Hematopoietic multipotent progenitor cell treated with erythropoietin and hydrocortisone succinate and interleukin-3 and kit ligand, for 8 days (in vitro differentiated cells): ENCODE data around the gene AQP7.
A peak's percentile ranks its signal among the peaks of the same experiment; 100 is the strongest.
"Not testable (repeated sequence)": the region's sequence is repeated elsewhere in the genome, so short reads cannot be mapped to it uniquely, and the experiment has no call there.

Source experiments
- DNase-seq: peaks from one replicate; pipeline ENCODE4 v3.0.0-alpha.2; 2015

The AQP7 gene

DNA sequence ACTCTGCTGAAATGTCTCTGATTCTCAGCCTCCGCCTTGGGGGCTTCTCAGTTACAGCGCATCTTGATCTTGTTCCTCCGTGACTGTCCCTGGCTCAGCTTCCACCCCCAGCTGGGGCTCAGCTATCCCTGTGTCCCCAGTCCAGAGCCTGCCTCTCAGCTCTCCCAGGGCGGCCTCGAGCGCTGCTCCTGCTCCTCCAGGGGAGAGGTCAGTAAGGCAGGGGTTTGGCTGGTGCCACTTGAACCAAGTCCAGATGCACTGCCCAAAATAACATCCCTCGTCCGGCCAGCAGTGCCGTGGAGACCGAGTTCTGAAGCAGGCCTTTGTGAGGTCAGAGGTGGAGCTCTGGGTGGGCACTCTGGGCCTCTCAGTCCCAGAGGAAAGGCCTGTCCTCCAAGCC lies at the start of gene AQP7:
AQP7 (minus strand) TSS at position 198 of the 400 bp plus-strand sequence. CDS start 1,306 bp downstream, outside the sequence.
- DNase-seq = not testable (repeated sequence)

DNA sequence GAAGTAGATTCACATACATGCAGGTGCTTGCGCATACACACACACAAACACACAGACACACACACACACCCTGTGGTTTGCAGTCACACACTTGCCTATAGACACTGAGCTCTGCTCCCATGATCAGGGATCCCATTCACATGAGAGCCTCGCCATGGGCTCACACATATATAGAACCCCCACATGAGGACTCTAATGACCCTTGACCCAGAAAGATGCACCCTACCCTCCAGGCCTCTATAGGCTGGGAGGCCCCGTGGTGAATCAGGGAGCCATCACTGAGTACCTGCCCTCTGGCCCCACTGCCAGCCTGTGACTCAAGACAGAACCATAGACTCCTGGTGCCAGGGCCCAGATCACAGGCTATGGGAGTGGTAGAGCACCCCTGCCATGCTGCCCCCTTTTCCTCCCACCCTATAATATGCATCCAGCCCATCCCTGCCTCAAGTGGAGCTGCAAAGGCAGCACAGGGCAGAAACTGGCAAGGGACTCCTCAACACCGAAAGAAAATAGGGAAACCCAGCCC lies 48.3 kb upstream of the AQP7 start:
- no peak for DNase-seq

DNA sequence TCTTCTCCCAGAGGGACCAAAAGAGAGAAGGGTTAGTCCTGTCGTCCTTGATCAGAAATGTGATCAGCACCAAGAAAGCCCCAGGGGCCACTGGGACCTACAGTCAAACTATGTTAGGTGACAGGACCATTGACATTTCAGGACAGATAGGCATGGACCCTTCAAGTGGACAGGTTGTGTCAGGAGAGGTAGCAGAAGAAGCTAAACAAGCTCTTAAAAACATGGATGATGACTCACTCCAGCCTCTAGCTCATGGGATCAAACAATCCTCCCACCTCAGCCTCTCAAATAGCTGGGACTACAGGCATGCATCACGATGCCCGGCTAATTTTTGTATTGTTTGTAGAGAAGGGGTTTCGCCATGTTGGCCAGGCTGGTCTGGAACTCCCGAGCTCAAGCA lies 47.3 kb upstream of the AQP7 start:
- no peak for DNase-seq

DNA sequence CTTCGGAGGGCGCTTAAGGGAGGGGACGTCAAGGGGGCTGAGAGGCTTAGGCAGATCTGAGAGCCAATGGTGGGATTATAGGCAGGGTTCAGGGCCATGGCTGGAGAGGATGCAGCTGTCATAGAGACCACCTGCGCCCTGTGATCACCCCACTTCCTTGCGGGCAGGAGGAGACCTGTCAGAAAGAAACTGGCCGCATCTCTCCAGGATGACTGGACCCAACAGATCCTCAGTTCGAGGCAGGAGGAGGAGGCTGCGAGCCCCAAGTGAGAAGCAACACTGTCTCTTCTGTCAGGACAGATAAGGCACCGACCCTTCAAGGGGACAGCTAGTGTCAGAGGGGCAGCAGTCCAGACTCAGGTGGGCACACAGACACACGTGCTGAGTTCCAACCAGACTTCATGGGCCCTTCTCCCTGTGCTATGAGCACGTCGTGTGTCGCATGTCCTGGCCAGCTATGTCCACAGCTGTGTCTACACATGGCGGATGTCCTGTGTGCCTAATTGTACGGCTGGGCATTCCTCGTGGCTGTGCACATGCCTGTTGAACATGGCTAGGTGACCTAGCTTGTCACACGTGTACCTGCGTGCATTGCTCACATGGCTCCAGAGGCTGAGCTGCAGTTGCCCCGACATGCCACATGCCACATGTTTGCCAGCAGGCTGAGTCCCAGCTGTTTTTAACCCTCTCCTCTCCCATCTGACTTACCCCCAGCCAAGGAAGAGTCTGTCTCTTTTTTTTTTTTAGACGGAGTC lies 45.6 kb upstream of the AQP7 start:
- DNase-seq = no peak

DNA sequence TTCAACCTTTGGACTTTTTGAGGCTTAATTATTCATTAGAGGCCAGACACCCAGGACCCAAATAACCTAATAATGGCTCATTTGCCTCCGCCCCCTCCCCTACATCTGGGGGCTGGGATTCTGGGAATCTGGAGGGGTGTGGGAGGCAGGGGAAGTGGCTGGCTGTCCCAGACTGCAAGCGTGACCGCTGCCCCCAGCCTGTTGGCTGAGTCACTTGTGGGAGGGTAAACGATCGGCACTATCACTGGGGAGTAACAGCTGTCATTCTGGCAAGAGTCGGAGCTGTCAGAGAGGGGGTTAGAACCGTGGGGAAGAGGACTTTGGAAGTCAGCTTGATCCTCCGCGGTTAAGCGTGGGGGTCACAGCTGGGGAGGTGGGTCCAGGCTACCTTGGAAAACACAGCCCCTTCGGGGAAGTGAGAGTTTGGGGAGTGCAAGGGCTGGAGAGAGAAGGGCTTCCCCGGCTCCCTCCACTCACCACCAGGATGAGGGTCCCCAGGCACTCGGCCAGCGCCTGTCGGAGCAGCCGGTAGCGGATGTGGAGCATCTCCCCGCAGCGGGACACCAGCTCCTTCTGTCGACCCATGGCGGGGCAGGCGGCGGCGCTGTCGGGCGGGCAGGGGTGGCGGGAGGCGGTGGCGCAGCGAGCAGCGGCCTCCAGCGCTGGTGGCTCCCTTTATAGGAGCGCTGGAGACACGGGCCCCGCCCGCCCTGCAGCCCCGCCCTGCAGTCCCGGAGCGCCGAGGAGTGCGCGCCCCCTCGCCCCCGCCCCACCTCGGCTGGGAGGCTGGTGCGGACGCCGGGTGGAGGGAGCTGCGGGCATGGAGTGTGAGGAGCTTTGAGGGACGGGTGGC lies 44.8 kb upstream of the AQP7 start, which contains the start of gene AQP3:
AQP3 (minus strand) TSS at position 648 of the 853 bp plus-strand sequence; CDS start at position 585, 63 bp downstream.
- DNase-seq = peak; percentile 86

DNA sequence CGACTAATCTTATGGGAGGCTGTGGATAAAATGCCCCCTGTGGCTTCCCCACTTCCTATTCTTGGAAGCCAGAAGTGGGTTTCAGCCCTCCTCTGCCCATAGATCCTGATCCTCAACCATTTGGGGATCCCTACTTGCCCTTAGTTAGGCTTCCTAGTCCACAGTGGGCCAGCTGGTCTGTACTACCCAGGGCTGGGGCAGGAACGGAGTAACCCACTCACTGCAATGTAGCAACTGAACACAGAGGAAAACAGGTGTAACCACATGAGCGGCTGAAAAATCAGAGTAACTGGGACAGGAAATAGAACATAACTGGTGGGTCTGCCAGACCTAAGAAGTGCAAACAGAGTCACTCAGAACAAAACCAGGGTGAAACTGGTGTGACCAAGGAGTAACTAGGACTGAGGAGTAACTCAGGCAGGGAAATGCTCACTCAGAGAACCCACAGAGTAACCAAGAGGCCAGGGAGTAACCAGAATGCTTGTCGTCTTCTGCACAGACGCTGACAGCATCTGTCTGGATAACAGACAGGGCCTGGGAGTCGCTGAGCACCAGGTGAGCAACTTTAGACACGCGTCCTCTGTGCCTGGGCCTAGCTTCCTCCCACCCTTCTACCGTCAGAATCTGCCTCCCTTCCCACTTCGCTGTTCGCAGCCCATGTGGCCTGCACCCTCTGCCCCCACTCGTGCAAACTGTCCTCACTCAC lies 44.0 kb upstream of the AQP7 start:
- DNase-seq = peak; percentile 48

DNA sequence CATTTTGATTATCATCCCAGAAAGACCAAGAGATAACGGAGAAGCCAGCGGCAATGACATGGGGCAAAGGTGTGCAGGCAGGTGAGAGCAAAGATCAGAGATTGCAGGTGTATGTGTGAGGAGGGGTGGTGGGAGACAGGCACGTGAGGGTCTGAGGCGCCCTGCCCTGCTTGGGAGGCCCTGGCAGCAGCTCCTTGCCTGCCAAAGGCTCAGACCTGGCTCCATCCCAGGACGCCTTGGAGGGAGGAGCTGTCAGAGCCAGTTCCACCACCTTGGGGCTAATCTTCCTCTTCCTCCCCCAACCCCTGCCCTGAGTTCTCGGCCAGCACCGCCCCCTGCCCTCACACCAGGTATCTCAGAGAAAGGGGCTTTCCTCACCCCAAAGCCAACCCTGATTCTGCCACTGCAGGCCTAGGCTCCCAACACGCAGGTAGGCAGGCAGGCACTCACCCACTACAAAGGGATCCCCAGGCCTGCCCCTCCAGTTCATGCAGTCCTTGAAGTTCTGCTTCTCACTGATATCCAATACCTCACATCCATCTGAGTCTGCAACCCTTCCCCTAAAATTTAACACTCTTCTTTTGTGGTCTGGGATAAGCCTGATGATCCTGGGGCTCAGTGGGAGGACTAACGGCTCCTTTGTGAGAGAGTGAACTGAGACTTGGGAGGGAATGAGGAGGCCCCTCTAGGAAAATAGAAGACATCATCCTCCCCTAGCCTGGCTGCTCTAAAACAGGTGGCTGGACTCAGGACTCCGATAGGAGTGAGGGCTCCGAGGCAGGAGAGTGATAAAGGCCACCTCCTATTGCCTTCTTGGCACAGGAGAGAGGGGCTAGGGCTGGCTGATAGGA lies 43.2 kb upstream of the AQP7 start:
- DNase-seq = peak; percentile 84

DNA sequence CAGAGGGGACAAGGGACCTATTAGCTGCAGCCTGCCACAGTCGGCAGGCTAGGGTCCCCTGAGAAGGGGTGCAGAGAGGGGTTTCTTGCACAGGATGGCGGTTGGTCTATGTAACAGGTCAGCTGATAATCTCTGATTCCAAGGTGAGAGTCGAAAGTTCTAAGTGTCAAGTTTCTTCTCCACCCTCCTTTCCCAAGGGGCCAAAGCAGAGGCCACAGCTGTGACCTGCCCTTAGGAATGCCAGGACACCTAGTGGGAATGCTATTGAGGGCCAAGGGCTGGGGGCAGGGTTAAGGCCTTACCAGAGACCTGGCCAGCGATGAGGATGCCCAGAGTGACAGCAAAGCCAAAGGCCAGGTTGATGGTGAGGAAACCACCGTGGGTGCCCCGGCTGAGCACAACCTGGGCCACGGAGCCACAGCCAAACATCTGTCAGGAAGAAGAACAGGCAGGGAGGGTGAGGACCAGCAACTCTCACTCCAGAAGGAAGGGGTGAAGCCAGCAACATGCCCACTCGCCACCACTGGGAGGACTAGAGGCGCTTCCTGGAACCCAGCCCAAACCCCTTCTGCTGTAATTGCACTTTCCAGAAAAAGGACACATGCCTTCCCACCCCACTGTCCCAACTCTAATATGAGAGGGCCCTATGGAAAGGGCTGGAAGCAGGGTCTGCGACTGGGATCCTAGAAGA lies 41.2 kb upstream of the AQP7 start:
- peak; percentile 16 for DNase-seq

DNA sequence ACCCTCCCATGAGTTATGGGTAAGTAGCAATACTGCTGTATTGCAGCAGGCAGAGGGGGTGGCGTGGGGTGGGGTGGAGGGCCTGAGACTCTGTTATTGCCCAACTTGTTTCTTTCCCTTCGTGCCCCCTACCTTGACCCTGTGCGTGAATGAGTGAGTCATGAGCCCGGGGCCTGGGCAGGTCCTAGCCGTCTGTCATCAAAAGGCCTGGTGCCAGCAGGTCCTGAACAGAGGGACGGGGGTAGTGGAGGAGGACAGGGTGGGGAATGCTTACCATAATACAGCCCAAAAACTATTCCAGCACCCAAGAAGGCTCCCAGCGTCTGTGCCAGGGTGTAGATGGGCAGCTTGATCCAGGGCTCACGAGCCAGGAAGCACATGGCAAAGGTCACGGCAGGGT lies 40.7 kb upstream of the AQP7 start:
- DNase-seq = no peak

DNA sequence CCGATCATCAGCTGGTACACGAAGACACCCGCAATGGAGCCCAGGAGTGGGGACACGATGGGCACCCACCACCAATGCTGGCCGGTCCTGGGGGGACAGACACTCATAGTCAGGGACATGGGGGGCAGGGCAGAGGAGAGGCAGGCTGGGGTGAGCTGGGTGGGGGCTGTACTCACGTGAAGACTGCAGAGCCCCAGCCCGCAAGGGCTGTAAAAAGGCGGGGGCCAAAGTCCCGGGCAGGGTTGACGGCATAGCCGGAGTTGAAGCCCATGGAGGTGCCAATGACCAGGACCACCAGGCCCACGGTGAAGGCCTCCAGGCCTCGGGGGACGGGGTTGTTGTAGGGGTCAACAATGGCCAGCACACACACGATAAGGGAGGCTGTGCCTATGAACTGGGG lies 39.8 kb upstream of the AQP7 start:
- DNase-seq = no peak

DNA sequence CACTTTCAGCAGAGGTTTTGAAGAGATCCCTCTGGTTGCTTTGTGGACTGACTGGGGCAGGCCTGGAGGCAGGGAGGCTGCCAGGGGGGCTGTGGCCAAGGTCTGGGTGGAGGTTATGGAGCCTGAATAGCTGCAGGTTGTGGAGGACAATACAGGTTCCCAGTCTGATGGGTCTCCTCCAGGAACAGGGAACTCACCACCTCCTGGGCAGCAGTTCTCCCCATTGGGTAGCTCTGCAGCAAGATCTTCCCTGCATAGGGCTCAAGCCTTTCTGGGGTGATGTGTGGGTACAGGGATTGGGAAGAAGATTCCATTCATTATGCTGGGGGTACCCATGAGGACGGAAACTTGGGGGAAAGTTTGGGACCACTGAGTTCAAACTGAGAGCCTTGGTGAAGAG lies 38.2 kb upstream of the AQP7 start:
- DNase-seq = no peak

DNA sequence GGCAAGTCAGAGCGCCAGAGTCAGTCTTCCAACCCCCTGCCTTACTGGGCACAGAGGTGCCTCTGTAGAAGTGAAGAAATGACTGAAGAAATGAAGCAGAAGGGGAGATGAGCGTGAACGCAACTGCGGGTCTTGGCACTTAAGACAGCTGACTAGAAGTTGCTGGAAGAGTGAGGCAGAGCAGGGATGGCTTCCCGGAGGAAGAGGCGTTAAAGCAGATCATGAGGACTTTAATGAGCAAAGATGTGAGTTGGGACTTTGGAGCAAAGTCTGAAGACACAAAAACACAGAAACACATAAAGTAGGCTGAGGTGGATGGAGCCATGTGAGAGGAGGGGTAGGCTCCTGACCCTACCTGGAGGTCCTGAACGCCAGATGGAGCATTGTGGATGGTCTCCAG lies 37.8 kb upstream of the AQP7 start:
- no peak for DNase-seq

DNA sequence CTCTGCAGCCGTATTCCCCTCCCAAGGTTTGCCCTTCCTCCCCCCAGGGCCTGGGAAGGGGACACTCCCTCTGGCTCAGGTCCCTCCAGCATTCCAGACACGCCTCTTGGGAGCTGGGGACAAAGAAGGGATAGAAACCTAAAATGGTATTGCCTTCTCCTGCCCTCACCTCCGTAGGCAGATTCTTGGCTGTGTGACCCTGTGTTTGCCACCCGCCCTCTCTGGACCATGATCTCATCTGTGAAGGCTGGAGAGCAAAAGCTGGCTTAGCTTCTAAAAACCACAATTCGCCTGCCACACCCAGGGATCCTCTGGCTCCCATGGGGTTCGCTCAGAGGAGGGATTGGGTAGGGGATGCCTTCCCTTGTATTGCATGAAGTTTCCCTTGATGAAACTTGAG lies 37.4 kb upstream of the AQP7 start:
- no peak for DNase-seq

DNA sequence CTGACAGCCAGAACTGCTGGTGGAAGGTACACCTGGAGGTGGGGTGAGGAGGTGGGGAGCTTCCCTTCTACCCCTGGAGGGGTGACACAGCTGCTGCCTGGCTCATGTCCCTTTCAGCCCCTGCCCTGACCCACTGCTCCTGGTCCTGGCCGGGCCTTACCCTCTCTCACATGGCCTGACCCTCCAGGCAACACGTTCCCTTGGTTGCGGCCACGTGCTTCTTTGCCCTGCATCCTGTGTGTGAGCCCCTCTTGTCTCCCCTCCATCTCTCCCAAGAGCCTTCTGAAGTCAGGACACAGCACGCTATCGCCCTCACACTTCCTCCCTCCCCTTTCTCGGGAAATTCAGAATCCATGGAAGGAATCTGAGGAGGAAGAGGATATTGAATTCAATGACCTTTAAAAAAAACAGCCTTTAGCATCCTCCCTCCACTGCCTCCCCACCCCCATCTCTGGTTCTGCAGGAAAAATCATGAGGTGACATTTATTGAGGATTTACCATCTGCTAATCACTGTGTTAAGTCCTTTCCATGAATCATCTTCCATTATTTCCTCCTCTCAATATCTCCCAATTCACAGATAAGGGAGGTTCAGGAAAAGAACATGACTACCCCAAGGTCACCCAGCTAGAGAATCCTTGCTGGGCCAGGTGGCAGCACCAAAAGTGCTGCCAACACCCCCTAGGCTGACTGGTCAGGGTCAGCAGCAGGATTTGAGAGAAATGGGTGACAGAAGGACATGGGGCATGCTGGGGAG lies 36.7 kb upstream of the AQP7 start:
- DNase-seq = no peak

DNA sequence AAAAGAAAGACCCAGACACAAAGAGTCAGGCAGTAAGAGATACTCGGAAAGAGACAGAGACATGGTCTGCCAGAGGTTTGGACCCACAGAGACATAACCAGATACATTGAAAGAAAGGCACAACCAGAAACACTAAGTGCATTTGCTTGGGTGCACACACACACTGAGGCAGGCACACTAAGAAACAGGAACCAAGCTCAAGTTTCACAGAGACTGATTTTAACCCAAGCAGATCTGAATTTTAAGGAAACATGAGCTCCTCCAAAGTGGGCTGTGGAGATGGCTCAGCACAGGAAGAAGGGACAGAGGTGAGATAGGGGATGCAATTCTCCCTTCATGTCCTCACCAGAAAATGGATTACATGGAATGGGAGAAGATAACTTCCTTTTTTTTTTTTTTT lies 35.5 kb upstream of the AQP7 start:
- no peak for DNase-seq

DNA sequence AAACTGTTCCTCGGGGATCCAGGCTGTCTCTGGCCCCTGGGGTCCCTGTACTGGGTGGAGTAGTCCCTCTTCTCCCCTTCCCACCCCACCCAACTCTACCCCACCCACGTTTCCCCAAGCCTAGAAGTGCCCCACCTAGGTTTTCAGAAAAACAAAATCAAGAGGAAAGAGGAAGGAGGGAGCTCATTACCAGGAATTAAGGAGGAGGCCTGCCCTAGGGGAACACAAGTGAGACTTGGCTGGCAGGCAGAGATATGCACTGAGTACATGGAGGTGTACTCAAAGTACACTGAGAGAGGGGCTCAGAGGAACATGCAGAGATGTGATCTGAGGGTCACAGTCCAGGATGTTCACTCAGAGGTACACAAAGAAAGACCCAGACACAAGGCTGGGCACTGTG lies 34.8 kb upstream of the AQP7 start:
- DNase-seq = peak; percentile 70

DNA sequence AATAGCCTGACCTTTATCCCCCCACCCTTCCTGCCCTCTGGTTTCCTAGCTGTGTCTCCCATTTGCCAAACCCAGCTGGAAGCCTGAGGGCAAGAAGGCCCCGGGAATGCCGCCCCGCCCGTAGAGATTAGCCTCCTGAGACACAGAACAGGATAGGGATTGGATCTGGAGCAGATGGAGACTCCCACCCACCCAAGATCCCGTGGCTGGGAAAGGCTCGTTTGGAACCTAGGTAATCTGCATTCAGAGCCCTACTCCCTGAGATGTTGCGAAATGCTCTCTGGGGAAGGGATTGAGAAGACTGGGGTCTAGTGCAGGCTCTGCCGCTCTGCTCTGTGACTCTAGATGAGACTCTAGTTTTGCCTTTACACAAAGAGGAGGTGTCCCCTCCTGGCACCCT lies 34.1 kb upstream of the AQP7 start:
- DNase-seq = no peak

DNA sequence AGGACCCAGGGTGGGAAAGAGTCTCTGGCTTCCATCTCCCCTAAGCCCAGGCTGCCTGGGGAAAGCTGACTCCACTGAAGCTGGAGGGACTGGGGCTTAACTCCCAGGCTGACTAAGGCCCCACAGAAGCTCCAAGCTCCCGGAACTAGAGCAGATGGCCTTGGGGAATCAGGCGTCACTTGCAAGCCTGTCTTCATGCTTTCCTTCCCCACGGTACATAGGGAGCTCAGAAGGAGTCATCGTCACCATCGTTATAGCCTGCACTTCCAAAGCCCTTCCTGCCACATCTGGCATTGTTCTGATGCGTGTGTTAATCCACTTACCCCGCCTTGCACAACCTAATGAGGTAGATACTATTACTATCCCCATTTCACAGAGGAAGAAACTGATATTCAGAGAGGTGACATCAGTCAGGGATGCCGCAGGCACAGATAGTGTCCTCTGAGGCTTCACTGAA lies 33.5 kb upstream of the AQP7 start:
- DNase-seq = no peak

DNA sequence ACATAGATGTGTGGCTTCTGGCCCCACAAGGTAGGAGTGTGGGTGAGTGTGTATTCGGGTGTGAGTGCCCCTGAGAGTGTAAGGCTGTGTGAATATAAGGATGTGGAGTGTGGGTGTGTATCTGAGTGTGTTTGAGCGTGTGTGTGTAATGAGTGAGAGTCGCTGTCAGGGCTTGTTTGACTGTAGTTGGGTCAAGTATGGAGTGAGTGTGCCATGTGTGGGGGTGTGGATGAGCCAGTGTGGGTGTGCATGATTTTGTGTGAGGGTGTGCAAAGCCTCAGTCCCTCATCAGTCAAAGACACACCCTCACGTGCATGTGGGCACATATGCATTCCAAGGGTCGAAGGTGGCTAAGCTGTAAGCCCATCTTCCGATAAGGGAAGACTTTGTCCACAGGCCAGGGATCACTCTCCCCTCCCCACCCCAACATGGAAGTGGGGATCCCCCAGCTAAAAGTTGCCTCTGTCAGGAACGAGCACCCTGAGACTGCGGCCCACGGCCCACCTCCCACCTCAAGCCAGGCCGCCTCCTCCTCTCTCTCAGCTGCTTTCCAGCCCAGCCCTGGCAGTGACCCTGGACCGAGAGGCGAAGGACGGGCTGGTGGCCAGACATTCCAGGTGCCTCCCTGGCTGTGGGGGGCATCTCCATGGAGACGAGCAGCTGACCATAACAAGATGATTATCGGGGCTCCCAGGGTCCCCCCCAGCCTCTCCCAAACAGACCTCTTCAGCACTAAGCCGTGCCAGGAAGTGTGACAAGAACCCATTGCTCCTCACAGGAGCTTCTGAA lies 32.1 kb upstream of the AQP7 start:
- no peak for DNase-seq

DNA sequence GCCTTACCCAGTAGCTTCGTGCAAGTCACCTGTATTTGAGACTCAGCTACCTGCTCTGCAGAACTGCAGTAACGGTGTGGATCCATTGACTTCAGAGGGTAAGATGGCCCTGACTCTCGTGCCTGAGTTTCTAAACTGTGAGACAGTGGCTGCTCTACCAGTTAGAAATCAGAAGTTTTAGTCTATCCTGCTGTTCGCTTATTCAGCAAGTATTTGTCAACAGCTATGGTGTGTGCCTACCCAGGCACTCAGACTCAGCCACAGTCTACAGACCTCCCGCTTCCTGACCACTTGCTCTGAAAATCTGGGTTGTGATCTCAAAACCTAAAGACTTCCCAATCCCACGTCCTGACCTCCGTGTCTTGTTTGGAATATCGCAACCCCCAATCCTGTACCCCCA lies 31.5 kb upstream of the AQP7 start:
- DNase-seq = no peak
